Subcutaneous abdominal adipose tissue (tissue), 5 donors: Measurements from ENCODE around the gene PAF1.
A peak's percentile ranks its signal among the peaks of the same experiment; 100 is the strongest.

Experiments
- H3K27ac ChIP-seq: one replicate; pipeline ENCODE4 v1.7.0; 2013; ENCODE audit warnings: low read depth, mild to moderate bottlenecking, inconsistent platforms, low read length, moderate library complexity
- H3K27me3 ChIP-seq, 5 donors: one replicate each; pipeline ENCODE4 v1.7.0; 2013; ENCODE audit warnings: low read length in 5 of 5, inconsistent platforms in 1 of 5; ENCODE audit not compliant: control insufficient read depth in 5 of 5, insufficient read depth in 4 of 5
- H3K36me3 ChIP-seq, 5 donors: one replicate each; pipeline ENCODE4 v1.7.0; 2013; ENCODE audit warnings: low read length in 5 of 5; ENCODE audit not compliant: control insufficient read depth in 5 of 5, insufficient read depth in 5 of 5
- H3K4me1 ChIP-seq, 5 donors: one replicate each; pipeline ENCODE4 v1.7.0; 2013; ENCODE audit warnings: low read length in 5 of 5, mild to moderate bottlenecking in 3 of 5, moderate library complexity in 1 of 5; ENCODE audit not compliant: control insufficient read depth in 5 of 5, insufficient read depth in 5 of 5
- H3K4me3 ChIP-seq, 5 donors: one replicate each; pipeline ENCODE4 v1.7.0; 2013; ENCODE audit warnings: low read length in 5 of 5, low read depth in 1 of 5
- H3K9ac ChIP-seq, 5 donors: one replicate each; pipeline ENCODE4 v1.7.0; 2013; ENCODE audit warnings: low read length in 5 of 5, mild to moderate bottlenecking in 4 of 5, moderate library complexity in 3 of 5
- H3K9me3 ChIP-seq, 5 donors: one replicate each; pipeline ENCODE4 v1.7.0; 2013; ENCODE audit warnings: low read length in 5 of 5; ENCODE audit not compliant: control insufficient read depth in 5 of 5
- donor health status: healthy.
- donor health status: healthy.
- donor health status: healthy.
- donor health status: healthy.
- donor health status: healthy.

Gene PAF1

GRCh38 chr19:39398297-39398864 lies 7.5 kb upstream of the PAF1 start:
- H3K27me3 ChIP-seq: no peaks in the 10 kb centered on the region
- peak overlapping the region; percentile 22 to 79 (median 43) for H3K9ac ChIP-seq
- peak overlapping the region in 3 of 5 donors; percentile 18 to 48 (median 44) for H3K4me3 ChIP-seq
- H3K9me3 ChIP-seq: no peaks in the 10 kb centered on the region
- H3K36me3 ChIP-seq: peaks cover 0 to 22% (median 19%) of the 10 kb centered on the region in 5 donors
- H3K27ac ChIP-seq: peak overlapping the region; percentile 95
- H3K4me1 ChIP-seq: peaks cover 22 to 54% (median 40%) of the 10 kb centered on the region in 5 donors

DNA sequence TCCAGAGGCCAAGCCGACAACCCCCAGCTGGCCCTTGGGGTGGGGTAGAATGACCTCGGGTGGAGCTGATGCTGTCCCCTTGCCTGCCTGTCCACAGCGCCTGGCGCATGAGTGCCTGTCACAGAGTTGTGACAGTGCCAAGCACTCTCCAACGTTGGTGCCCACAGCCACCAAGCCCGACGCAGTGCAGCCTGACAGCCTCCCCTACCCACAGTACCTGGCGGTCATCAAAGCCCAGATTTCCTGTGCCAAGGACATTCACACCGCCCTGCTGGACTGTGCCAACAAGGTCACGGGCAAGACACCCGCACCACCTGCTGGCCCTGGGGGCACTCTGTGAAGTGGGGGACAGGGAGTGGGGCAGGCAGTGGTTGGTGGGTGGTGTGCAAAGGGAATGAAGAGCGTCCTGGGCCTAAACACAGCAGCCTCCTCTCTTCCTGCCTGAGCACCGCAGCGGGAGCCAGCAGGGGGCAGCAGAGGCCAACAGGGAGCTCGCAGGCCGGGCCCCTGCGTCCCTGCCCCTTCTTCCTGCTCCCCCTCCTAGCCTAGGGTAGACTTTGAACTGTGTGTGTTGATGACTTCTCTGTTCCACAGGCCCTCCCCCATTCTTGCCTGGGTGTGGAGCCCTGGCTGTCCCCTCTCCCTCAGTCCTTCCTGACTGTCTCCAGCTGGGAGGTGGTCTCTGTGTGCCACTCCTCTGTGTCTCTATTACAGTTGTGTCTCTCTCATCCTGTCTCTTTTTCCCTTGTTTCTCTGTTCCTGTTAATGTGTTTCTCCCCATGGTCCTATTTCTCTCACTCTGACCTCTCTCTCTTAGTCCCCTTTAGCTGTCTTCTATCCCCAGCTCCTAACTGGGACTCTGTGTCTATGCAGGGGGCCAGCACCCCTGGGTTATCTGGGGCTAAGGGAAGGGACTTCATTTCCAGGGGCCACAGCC lies 6.7 kb upstream of the PAF1 start:
- Histone ChIP-seq H3K4me1 (peaks cover 21 to 51% (median 40%) of the 10 kb centered on the region in 5 donors), H3K4me3 (peak overlapping the region in 3 of 5 donors; percentile 18 to 48 (median 44))

GRCh38 chr19:39390451-39390750 lies 505 bp downstream of the PAF1 start:
- peak overlapping the region; percentile 80 to 99 (median 97) for H3K4me3 ChIP-seq
- H3K27me3 ChIP-seq: no peaks in the 10 kb centered on the region
- H3K36me3 ChIP-seq: peaks cover 5 to 58% (median 57%) of the 10 kb centered on the region in 5 donors
- H3K9ac ChIP-seq: peak overlapping the region; percentile 68 to 98 (median 95)
- no peaks in the 10 kb centered on the region for H3K9me3 ChIP-seq
- H3K4me1 ChIP-seq: peaks cover 0 to 28% (median 25%) of the 10 kb centered on the region in 5 donors
- peak overlapping the region; percentile 97 for H3K27ac ChIP-seq

More for the DNA sequence above, 6.7 kb upstream of the PAF1 start:
- peak overlapping the region; percentile 26 to 81 (median 64) for H3K9ac ChIP-seq
- no peaks in the 10 kb centered on the region for H3K27me3 ChIP-seq
- no peaks in the 10 kb centered on the region for H3K9me3 ChIP-seq
- peak overlapping the region; percentile 95 for H3K27ac ChIP-seq
- H3K36me3 ChIP-seq: peaks cover 0 to 23% (median 21%) of the 10 kb centered on the region in 5 donors

DNA sequence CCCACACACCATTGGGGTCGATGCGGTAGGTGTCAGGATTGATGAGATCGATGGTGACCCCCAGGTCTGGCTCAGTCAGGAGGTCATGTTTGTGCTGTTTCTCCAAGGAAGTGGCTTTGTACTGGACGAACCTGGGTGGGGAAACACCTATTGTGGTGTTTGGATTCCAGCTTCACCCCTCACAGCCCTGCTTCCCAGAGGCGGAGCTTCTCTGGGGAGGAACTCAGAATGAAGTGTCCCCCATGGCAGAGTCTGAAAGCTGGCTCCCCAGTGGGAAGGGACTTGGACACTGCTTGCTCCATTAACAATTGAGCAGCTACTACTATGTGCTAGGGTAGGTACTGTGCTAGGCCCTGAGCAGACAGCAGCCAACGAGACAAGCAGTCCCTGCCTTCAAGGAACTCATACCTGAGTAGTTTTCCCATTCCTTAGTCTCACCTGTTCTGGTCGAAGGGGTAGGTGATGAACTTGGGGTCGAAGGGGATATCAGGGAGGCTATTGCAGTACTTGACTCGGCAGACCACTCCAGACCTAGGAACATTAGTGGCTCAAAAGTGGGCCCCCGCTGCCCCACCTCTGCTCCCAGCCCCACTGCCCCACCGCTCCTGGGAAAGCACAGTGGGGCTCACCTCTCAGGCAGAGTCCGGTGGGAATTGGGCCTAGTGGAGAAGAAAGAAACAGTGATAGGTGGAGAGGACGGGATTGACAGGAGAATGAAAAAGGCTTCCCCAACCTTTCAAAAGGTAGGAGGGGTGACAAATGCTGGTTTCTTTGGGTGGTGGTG lies 1.1 kb downstream of the PAF1 start:
- peaks cover 5 to 58% (median 57%) of the 10 kb centered on the region in 5 donors for H3K36me3 ChIP-seq
- peak overlapping the region; percentile 80 to 99 (median 97) for H3K4me3 ChIP-seq
- peak overlapping the region; percentile 97 for H3K27ac ChIP-seq

DNA sequence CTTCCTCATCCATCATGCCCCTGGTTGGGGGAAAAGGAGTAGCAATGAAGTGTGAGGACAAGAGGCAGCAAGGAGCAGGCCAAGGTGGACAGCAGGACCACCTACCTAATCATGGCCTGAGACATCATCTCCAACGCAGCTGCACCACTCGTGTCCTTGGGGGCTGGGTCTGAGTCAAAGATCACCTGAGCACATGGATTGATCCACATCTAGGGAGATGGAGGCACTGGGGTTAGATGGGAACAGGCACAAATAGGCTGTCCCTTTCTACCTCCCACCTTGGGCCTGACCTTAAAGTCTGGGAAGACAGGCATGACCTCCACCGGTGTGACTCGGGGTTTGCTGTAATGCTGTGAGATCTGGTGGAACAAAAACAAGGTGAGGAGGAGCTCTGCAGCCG lies 2.2 kb downstream of the PAF1 start:
- no peak overlapping the region for H3K27ac ChIP-seq
- H3K4me3 ChIP-seq: no peak overlapping the region
- H3K4me1 ChIP-seq: peaks cover 0 to 27% (median 25%) of the 10 kb centered on the region in 5 donors
- no peak overlapping the region for H3K9ac ChIP-seq
- no peaks in the 10 kb centered on the region for H3K27me3 ChIP-seq
- no peaks in the 10 kb centered on the region for H3K9me3 ChIP-seq
- H3K36me3 ChIP-seq: peaks cover 5 to 62% (median 57%) of the 10 kb centered on the region in 5 donors

More for the DNA sequence above, 1.1 kb downstream of the PAF1 start:
- H3K27me3 ChIP-seq: no peaks in the 10 kb centered on the region
- peak overlapping the region; percentile 68 to 98 (median 95) for H3K9ac ChIP-seq
- H3K9me3 ChIP-seq: no peaks in the 10 kb centered on the region
- peaks cover 0 to 28% (median 25%) of the 10 kb centered on the region in 5 donors for H3K4me1 ChIP-seq

GRCh38 chr19:39386557-39386956 lies 4.3 kb downstream of the PAF1 start:
- no peaks in the 10 kb centered on the region for H3K9me3 ChIP-seq
- no peak overlapping the region for H3K4me3 ChIP-seq
- H3K27me3 ChIP-seq: no peaks in the 10 kb centered on the region
- H3K27ac ChIP-seq: no peak overlapping the region
- no peak overlapping the region for H3K9ac ChIP-seq
- peaks cover 8 to 78% (median 74%) of the 10 kb centered on the region in 5 donors for H3K36me3 ChIP-seq
- peaks cover 0 to 19% (median 15%) of the 10 kb centered on the region in 5 donors for H3K4me1 ChIP-seq

DNA sequence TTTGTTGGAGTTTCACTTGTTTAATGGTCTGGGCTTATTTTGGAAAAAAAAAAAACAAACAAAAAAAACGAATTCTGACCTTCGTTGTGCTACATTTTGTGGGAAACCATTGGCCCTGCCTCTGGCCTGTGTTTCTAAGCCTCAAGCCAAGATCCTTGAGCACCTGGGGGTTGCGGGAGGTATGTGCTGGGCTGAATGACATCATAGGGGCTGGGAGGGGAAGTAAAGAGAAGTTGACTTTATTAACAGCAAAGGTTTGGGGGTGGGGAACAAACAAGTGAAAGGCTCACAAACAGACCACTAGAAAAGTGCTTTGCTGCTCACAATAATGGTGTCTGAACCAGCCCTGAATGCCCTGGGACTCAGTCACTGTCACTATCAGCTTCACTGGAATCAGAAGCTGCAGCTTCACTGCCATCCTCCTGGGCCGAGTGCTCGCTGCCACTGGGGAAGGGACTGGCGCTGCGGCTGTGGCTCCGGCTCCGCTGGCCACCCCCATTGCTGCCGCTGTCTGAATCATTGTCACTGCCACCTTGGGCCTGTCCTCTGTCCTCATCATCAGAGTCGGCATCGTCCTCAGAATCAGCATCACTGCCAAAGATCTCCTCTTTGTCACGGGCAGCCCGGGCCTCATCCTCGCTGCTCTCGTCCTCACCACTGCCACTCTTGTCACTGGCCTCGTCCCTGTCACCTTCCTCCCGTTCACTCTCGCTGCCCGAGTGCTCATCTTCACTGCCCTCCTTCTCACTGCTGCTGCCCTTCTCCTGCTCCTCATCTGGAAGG lies 5.1 kb downstream of the PAF1 start:
- no peaks in the 10 kb centered on the region for H3K9me3 ChIP-seq
- H3K36me3 ChIP-seq: peaks cover 10 to 85% (median 82%) of the 10 kb centered on the region in 5 donors
- no peak overlapping the region for H3K9ac ChIP-seq
- H3K27me3 ChIP-seq: no peaks in the 10 kb centered on the region
- no peak overlapping the region for H3K4me3 ChIP-seq
- H3K4me1 ChIP-seq: peaks cover 0 to 15% (median 12%) of the 10 kb centered on the region in 5 donors
- H3K27ac ChIP-seq: no peak overlapping the region

- Histone ChIP-seq H3K27me3 (no peaks in the 10 kb centered on the region), H3K36me3 (peaks cover 13 to 93% (median 90%) of the 10 kb centered on the region in 5 donors), H3K27ac (no peak overlapping the region), H3K9me3 (no peaks in the 10 kb centered on the region), H3K4me3 (no peak overlapping the region), H3K4me1 (peaks cover 0 to 8% (median 6%) of the 10 kb centered on the region in 5 donors), H3K9ac (peak overlapping the region in 1 of 5 donors; percentile 5)
These were observed 5.9 kb downstream of the PAF1 start for GRCh38 chr19:39384839-39385568.
